K562 (cell line): ENCODE measurements around the gene SMYD2. TPM values are rescaled to one million over a fixed set of nuclear protein-coding genes. Genes with fewer than 3 reads are reported as not detected.

Source experiments
- BMI1 ChIP-seq: fragments of 150-350 bp; IDR thresholded peaks from 2 replicates; pipeline ENCODE4 v1.6.1; 2014; ENCODE audit warnings: low read length
- EHMT2 ChIP-seq: fragments of 450-650 bp; IDR thresholded peaks from 2 replicates; pipeline ENCODE4 v1.6.1; 2018; ENCODE audit warnings: antibody characterized with exemption
- ESRRA ChIP-seq: fragments of 450-650 bp; IDR thresholded peaks from 2 replicates; pipeline ENCODE4 v1.6.1; 2014; ENCODE audit warnings: low read depth, mild to moderate bottlenecking, moderate library complexity, borderline replicate concordance
- EWSR1 ChIP-seq: fragments of 450-650 bp; IDR thresholded peaks from 2 replicates; pipeline ENCODE4 v1.6.1; 2018; ENCODE audit warnings: borderline replicate concordance, mild to moderate bottlenecking, low read depth, moderate library complexity; ENCODE audit not compliant: partially characterized antibody
- GTF2A2 ChIP-seq: IDR thresholded peaks from 2 replicates; pipeline ENCODE4 v1.6.1; 2016; ENCODE audit warnings: mild to moderate bottlenecking, missing genetic modification characterization, missing compliant biosample characterization
- GTF2F1 ChIP-seq: IDR thresholded peaks from 2 replicates; pipeline ENCODE4 v1.6.1; 2011; ENCODE audit warnings: low read depth, low read length, improper control_type of control experiment
- HDAC2 ChIP-seq: fragments of 450-650 bp; IDR thresholded peaks from 2 replicates; pipeline ENCODE4 v1.6.1; 2016; ENCODE audit warnings: mild to moderate bottlenecking
- HMGN3 ChIP-seq: IDR thresholded peaks from 2 replicates; pipeline ENCODE4 v1.6.1; 2011; ENCODE audit warnings: borderline replicate concordance, low read depth, mild to moderate bottlenecking, mixed read lengths, low read length; ENCODE audit not compliant: insufficient read length; ENCODE audit errors: extremely low read depth
- HNRNPUL1 ChIP-seq: fragments of 200-400 bp; formaldehyde crosslinking; IDR thresholded peaks from 2 replicates; pipeline ENCODE4 v1.6.1; 2017; ENCODE audit warnings: low read length
- MYNN ChIP-seq, 2 experiments: sonication (generic); formaldehyde crosslinking in 1 of 2; IDR thresholded peaks; 2 replicates each; pipeline versions ENCODE4 v1.5.0 to v1.6.1; 2016 to 2020; ENCODE audit warnings: antibody characterized with exemption in 1 of 2, missing genetic modification reagents in 1 of 2
- NR4A1 ChIP-seq, 2 experiments: fragments of 250-450 bp in 1 of 2; fragments of 450-650 bp in 1 of 2; sonication (Bioruptor Pico) in 1 of 2; IDR thresholded peaks; 2 replicates each; pipeline versions ENCODE4 v1.4.0 to v1.6.1; 2016 to 2020; ENCODE audit warnings: mild to moderate bottlenecking in 2 of 2, missing compliant biosample characterization in 1 of 2, missing genetic modification characterization in 1 of 2, moderate library complexity in 1 of 2
- PHF20 ChIP-seq: fragments of 450-650 bp; IDR thresholded peaks from 2 replicates; pipeline ENCODE4 v1.6.1; 2018; ENCODE audit not compliant: partially characterized antibody
- SP2 ChIP-seq: IDR thresholded peaks from 2 replicates; pipeline ENCODE4 v1.6.1; 2011; ENCODE audit warnings: mild to moderate bottlenecking, low read depth, low read length, moderate library complexity; ENCODE audit not compliant: poor library complexity, severe bottlenecking; ENCODE audit errors: extremely low read depth
- TRIM24 ChIP-seq, 2 experiments: fragments of 450-650 bp; IDR thresholded peaks; 2 replicates each; pipeline ENCODE4 v1.6.1; 2016
- U2AF1 ChIP-seq: fragments of 200-400 bp; formaldehyde crosslinking; optimal IDR thresholded peaks from 2 replicates; pipeline ENCODE3; 2017; ENCODE audit warnings: mild to moderate bottlenecking, low read depth, low read length, moderate library complexity
- ZFP36 ChIP-seq: fragments of 150-350 bp; IDR thresholded peaks from 2 replicates; pipeline ENCODE4 v1.6.1; 2018; ENCODE audit warnings: low read length, low read depth; ENCODE audit not compliant: partially characterized antibody
- ZFX ChIP-seq: sonication (generic); formaldehyde crosslinking; IDR thresholded peaks from 2 replicates; pipeline ENCODE4 v1.8.0; 2022; ENCODE audit warnings: mild to moderate bottlenecking, missing genetic modification reagents, moderate library complexity
- ZNF165 ChIP-seq: fragments of 250-450 bp; sonication (Bioruptor Pico); IDR thresholded peaks from 2 replicates; pipeline ENCODE4 v1.4.0; 2020; ENCODE audit warnings: borderline replicate concordance
- ZNF24 ChIP-seq: fragments of 450-650 bp; IDR thresholded peaks from 2 replicates; pipeline ENCODE4 v1.6.1; 2016
- ZNF57 ChIP-seq: fragments of 450-650 bp; formaldehyde crosslinking; IDR thresholded peaks from 2 replicates; pipeline ENCODE4 v1.4.0; 2020; ENCODE audit warnings: mild to moderate bottlenecking, moderate library complexity
- polyA plus RNA-seq, 8 experiments: library from polyadenylated mRNA; depleted of rRNA in 4 of 8; stranded (reverse) in 5 of 8; unstranded in 3 of 8; fragments of >200 nt; fragmentation: Nextera tagmentation in 2 of 8; fragmentation: Illumina TruSeq in 1 of 8; extraction: Ambion mirVana in 2 of 8; extraction: Trizol in 1 of 8; gene quantifications; 2 replicates each; pipeline versions ENCODE4 v1.2.1 to v1.2.3, GENCODE V29; 2011 to 2014; ENCODE audit warnings: inconsistent platforms in 1 of 8, missing spikeins in 1 of 8
- total RNA-seq, 7 experiments: library from RNA; depleted of rRNA in 6 of 7; stranded (reverse); fragments of >200 nt in 6 of 7; fragmentation: Illumina TruSeq in 2 of 7; extraction: Trizol in 2 of 7; gene quantifications; 2 replicates each; pipeline versions ENCODE4 v1.2.1 to v1.2.3, GENCODE V29; 2011 to 2021; ENCODE audit warnings: low replicate concordance in 1 of 7
- TF ChIP-seq, protein P1 (sequence below): sonication (generic); formaldehyde crosslinking; IDR thresholded peaks from 2 replicates; pipeline ENCODE4 v1.9.0; 2022; ENCODE audit warnings: mild to moderate bottlenecking, missing genetic modification reagents
- TF ChIP-seq, protein P2 (sequence below): fragments of 200-400 bp; formaldehyde crosslinking; IDR thresholded peaks from 2 replicates; pipeline ENCODE4 v1.6.1; 2017; ENCODE audit warnings: mild to moderate bottlenecking, low read depth, low read length, moderate library complexity
- TF ChIP-seq, protein P3 (sequence below), 3 experiments: fragments of 200-800 bp in 1 of 3; fragments of 250-450 bp in 1 of 3; fragments of 450-650 bp in 1 of 3; sonication (Bioruptor Pico) in 1 of 3; sonication (Bioruptor generic) in 1 of 3; formaldehyde crosslinking in 1 of 3; IDR thresholded peaks; 2 replicates each; pipeline versions ENCODE4 v1.6.1 to v1.8.0; 2016 to 2022; ENCODE audit warnings: mild to moderate bottlenecking in 2 of 3, missing genetic modification characterization in 2 of 3, missing compliant biosample characterization in 1 of 3, moderate library complexity in 1 of 3

The SMYD2 gene
- total and polyA plus RNA-seq, 9 of the 15 experiments (the other 6 are each of a cell fraction or from before 2014, with no cell fraction given): 13.8 to 81.3 (median 39.9) TPM

DNA sequence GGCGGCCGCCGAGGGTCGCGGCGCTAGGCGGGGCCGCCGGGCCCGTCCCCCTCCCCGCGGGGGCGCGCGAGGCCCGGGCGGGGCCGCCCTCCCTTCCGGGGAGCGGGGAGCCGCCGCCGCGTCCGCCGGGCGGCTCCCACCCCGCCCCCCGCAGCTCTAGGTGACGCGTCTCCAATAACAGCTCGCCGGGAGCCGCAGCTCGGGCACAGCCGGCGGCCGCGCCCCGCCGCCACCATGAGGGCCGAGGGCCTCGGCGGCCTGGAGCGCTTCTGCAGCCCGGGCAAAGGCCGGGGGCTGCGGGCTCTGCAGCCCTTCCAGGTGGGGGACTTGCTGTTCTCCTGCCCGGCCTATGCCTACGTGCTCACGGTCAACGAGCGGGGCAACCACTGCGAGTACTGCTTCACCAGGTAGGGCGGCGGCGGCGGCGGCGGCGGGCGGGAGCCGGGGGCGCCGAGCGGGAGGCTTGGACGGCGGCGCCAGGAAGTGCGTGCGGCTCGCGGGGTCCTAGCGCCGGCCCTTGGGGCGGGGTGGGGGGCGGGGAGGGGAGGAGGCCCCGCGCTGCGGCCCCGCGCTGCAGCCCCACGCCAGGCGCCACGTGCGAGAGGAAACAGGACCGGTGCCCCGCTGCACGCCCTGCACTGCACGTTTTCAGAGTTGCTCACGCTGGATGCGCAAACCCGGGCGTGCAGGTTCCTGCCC, at the start of gene SMYD2 (continued):
- no peak for TF ChIP-seq ZNF165 (CRISPR knock-in tag)
- TF ChIP-seq HDAC2: no peak
- TF ChIP-seq HMGN3: peak; percentile 73
- peak; percentile 92 for TF ChIP-seq ZFX (CRISPR knock-in tag)
- TF ChIP-seq BMI1: no peak
- TF ChIP-seq, protein P1, sequence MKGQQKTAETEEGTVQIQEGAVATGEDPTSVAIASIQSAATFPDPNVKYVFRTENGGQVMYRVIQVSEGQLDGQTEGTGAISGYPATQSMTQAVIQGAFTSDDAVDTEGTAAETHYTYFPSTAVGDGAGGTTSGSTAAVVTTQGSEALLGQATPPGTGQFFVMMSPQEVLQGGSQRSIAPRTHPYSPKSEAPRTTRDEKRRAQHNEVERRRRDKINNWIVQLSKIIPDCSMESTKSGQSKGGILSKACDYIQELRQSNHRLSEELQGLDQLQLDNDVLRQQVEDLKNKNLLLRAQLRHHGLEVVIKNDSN (CRISPR knock-in tag): no peak
- TF ChIP-seq EWSR1: no peak
- TF ChIP-seq PHF20: no peak
- peak; percentile 27 for TF ChIP-seq U2AF1
- TF ChIP-seq GTF2A2 (tag): no peak
- no peak for TF ChIP-seq TRIM24 (IDR thresholded peaks at IDR 0.05)
- TF ChIP-seq, protein P2, sequence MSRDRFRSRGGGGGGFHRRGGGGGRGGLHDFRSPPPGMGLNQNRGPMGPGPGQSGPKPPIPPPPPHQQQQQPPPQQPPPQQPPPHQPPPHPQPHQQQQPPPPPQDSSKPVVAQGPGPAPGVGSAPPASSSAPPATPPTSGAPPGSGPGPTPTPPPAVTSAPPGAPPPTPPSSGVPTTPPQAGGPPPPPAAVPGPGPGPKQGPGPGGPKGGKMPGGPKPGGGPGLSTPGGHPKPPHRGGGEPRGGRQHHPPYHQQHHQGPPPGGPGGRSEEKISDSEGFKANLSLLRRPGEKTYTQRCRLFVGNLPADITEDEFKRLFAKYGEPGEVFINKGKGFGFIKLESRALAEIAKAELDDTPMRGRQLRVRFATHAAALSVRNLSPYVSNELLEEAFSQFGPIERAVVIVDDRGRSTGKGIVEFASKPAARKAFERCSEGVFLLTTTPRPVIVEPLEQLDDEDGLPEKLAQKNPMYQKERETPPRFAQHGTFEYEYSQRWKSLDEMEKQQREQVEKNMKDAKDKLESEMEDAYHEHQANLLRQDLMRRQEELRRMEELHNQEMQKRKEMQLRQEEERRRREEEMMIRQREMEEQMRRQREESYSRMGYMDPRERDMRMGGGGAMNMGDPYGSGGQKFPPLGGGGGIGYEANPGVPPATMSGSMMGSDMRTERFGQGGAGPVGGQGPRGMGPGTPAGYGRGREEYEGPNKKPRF: no peak
- TF ChIP-seq, protein P3, sequence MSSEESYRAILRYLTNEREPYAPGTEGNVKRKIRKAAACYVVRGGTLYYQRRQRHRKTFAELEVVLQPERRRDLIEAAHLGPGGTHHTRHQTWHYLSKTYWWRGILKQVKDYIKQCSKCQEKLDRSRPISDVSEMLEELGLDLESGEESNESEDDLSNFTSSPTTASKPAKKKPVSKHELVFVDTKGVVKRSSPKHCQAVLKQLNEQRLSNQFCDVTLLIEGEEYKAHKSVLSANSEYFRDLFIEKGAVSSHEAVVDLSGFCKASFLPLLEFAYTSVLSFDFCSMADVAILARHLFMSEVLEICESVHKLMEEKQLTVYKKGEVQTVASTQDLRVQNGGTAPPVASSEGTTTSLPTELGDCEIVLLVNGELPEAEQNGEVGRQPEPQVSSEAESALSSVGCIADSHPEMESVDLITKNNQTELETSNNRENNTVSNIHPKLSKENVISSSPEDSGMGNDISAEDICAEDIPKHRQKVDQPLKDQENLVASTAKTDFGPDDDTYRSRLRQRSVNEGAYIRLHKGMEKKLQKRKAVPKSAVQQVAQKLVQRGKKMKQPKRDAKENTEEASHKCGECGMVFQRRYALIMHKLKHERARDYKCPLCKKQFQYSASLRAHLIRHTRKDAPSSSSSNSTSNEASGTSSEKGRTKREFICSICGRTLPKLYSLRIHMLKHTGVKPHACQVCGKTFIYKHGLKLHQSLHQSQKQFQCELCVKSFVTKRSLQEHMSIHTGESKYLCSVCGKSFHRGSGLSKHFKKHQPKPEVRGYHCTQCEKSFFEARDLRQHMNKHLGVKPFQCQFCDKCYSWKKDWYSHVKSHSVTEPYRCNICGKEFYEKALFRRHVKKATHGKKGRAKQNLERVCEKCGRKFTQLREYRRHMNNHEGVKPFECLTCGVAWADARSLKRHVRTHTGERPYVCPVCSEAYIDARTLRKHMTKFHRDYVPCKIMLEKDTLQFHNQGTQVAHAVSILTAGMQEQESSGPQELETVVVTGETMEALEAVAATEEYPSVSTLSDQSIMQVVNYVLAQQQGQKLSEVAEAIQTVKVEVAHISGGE (CRISPR knock-in tag; IDR thresholded peaks at IDR 0.05): peak in 1 of 3 experiments; percentile 84; a peak in 3 of 6 replicates
- no peak for TF ChIP-seq SP2
- no peak for TF ChIP-seq NR4A1 (CRISPR knock-in tag; IDR thresholded peaks at IDR 0.05)
- no peak for TF ChIP-seq NR4A1 (tag; IDR thresholded peaks at IDR 0.05)
- TF ChIP-seq ZFP36: no peak
- no peak for TF ChIP-seq MYNN (IDR thresholded peaks at IDR 0.05)
- no peak for TF ChIP-seq MYNN (CRISPR knock-in tag; IDR thresholded peaks at IDR 0.05)
- no peak for TF ChIP-seq ZNF24
- no peak for TF ChIP-seq GTF2F1
- TF ChIP-seq ZNF57 (CRISPR knock-in tag): no peak
- no peak for TF ChIP-seq EHMT2
- no peak for TF ChIP-seq ESRRA
- TF ChIP-seq HNRNPUL1: no peak
